ENCODE data around the gene C22orf15.

The C22orf15 gene

DNA sequence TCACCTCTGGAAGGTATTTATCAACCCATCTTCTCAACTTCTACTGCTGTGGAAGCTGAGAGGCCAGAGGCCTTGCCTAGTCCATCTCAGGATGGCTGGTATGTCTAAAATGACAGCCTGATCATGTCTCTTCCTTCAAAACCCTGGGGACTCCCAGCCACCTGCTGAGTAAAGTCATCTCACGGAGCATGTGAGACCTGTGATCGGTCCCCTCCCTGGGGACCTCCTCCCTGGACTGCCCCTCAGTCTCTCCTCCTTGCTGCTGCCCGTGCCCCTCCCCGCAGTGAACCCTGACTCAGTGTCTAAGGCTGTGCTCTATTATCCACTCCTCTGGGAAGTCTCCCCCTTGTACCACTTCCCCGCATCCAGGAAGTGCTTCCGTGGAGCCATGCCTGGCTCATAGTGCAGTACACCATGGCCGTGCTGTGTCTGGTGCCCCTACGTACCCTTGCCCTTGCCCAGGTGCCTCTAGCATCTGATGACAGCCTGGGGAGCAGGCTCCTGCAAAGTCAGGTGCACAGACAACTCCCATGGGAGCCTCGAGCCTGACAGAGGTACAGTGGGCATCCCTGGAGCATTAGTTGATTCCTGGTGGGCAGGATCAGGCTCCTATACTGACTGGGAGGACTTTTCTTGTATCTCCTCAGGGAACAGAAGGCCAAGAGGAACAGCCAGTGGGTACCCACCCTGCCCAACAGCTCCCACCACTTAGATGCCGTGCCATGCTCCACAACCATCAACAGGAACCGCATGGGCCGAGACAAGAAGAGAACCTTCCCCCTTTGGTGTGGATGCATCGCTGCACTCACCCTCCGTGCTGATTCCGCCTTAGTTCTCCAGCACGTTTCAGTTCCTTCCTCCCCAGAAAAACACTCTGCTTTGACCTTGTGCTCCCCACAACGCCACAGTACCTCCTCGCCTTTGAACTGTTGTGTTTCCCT is 37.8 kb downstream of the C22orf15 start:
- DNase-seq (ENCODE audit: insufficient read length, low spot score) (no peak), FAIRE-seq (no peak)
- TF ChIP-seq, protein P1, sequence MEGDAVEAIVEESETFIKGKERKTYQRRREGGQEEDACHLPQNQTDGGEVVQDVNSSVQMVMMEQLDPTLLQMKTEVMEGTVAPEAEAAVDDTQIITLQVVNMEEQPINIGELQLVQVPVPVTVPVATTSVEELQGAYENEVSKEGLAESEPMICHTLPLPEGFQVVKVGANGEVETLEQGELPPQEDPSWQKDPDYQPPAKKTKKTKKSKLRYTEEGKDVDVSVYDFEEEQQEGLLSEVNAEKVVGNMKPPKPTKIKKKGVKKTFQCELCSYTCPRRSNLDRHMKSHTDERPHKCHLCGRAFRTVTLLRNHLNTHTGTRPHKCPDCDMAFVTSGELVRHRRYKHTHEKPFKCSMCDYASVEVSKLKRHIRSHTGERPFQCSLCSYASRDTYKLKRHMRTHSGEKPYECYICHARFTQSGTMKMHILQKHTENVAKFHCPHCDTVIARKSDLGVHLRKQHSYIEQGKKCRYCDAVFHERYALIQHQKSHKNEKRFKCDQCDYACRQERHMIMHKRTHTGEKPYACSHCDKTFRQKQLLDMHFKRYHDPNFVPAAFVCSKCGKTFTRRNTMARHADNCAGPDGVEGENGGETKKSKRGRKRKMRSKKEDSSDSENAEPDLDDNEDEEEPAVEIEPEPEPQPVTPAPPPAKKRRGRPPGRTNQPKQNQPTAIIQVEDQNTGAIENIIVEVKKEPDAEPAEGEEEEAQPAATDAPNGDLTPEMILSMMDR (IDR thresholded peaks at IDR 0.05; ENCODE audit: insufficient read depth, missing control alignments): no peak

DNA sequence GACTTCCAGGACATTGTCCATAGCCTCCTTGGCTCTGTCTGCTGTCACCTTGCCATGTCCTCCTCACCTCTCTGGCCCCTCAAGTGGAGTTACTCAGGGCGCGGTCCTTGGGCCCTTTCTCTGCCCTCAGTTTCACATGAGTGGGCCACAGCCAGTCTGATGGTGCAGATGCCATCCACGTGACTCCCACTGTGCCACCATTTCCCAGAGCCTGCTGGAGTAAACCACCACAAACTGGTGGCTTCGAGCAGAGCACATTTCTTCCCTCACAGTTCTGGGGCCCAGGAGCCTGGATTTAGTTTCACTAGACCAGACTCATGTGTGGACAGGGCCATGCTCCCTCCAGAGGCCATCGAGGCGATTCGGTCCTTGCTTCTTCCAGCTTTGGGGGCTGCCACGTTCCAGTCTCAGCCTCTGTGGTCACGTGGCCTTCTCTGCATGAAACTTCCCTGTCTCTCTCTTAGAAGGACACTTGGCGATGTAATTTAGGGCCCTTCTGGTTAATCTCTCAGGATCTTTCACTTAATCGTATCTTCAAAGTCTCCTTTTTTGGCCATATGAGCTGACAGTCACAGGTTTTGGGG is 38.5 kb downstream of the C22orf15 start:
- DNase-seq (ENCODE audit: insufficient read length, low spot score): no peak
- TF ChIP-seq, protein P1 (IDR thresholded peaks at IDR 0.05; ENCODE audit: insufficient read depth, missing control alignments): no peak

DNA sequence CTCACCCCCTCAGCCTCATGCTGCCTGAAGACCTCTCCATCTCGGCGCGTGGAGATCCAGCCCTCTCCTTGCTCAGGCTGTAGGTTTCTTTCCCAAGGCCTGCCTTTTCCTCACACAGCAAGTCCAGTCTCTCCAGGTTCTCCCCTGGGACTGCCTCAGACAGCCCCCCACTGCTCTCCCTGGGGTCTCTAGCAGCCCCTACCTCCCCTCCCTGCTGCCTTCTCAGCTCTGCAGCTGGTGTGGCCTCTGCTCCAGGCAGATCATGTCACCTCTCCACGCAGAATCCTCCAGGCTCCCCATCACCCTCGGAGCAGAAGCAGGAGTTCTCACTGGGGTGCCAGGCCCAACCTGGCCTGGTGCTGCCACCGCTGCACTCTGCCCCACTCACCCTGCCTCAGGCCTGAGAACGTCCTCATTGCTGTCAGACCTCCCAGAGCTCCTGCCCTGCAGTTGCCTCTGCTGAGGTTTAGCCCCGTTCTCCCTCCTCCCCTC is 39.1 kb downstream of the C22orf15 start:
- FAIRE-seq: no peak
- TF ChIP-seq, protein P1 (IDR thresholded peaks at IDR 0.05; ENCODE audit: insufficient read depth, missing control alignments): no peak
- no peak for DNase-seq (ENCODE audit: insufficient read length, low spot score)

More for the DNA sequence above, 38.5 kb downstream of the C22orf15 start:
- FAIRE-seq: no peak

DNA sequence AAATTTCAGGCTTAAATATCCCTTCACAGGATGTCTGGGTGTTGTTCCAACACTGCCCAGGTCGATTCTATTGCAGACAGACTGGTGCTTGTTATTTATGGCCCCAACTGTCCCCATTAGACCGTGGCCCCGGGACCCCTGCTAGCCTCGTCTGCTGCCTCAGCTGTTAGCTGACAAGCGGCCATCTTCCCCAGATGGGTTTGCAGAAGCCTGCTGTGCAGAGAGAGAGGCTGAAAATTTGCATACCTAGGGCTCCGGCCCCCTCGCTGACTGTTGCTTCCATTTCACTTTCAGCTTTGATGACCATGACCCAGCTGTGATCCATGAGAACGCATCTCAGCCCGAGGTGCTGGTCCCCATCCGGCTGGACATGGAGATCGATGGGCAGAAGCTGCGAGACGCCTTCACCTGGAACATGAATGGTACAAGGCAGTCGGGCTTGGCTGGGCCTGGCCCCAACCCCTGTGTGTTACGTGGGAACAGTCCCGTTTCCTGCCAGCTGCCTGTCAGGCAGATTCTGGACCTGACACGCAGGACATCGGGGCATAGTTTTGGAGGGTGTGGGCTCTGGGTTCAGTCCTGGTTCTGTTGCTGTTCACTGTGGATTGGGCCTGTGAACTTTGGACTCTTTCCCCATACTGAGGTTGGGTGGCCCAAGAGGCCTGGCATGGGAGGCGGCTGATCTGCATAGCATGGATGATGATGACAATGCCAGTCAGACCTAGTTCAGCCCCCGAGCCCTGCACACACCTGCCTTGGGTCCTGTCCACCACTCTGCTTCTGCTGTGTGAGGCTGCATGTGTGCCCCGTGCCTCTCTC is 40.4 kb downstream of the C22orf15 start:
- TF ChIP-seq, protein P1 (IDR thresholded peaks at IDR 0.05; ENCODE audit: insufficient read depth, missing control alignments): no peak
- FAIRE-seq (no peak), DNase-seq (ENCODE audit: insufficient read length, low spot score) (no peak)

DNA sequence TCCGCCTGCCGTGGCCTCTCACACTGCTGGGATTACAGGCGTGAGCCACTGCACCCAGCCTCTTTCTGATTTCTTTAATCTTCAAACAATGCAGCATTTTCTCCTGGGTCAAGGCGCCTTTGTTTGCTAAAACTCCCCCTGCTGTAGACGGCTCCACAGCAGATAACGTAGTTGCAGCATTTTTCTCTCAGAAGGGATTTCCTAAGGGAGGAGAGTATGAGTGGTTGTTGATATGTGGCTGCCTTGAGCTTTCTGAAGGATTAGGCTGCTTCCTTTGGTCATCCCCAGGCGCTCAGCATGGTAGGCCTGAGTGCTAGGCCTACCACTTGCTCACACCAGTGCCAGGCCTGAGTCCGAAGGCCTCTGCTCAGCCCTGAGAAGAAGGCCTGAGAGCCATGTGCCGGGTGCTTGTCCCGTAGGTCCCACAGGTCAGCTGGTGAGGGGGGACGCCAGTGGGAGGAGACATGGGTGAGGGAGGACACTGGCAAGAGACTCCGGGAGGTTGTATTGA is 42.0 kb downstream of the C22orf15 start:
- FAIRE-seq (no peak), DNase-seq (ENCODE audit: insufficient read length, low spot score) (no peak)
- TF ChIP-seq, protein P1 (IDR thresholded peaks at IDR 0.05; ENCODE audit: insufficient read depth, missing control alignments): no peak

DNA sequence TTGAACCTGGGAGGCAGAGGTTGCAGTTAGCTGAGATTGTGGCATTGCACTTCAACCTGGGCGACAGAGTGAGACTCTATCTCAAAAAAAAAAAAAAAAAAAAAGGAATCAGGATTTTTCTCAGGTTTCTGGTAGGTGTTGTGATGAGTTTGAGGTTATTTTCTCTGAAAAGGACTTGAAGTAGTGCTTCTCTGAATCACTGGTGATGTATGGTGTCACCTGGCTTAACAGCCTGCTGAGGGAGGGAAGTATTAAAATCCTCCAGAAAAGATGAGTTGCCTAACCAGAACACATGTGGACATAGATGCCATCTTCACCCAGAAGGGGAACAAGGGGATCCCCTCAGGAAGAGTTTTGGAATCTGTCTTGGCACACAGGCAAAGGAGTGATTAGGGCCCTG is 44.0 kb downstream of the C22orf15 start:
- FAIRE-seq (no peak), DNase-seq (ENCODE audit: insufficient read length, low spot score) (no peak)
- TF ChIP-seq, protein P1 (IDR thresholded peaks at IDR 0.05; ENCODE audit: insufficient read depth, missing control alignments): no peak
